Endodermal cell (in vitro differentiated cells): ENCODE measurements around the gene BAZ1B. TPM values are rescaled to one million over a fixed set of nuclear protein-coding genes. Genes with fewer than 3 reads are reported as not detected.

Experiments used
- DNase-seq: peaks from one replicate; pipeline ENCODE4 v3.0.0-alpha.2; 2017
- H3K27ac ChIP-seq: 2 replicates; pipeline ENCODE4 v1.5.1; 2013; ENCODE audit warnings: mild to moderate bottlenecking, low read depth, low read length, moderate library complexity
- H3K27me3 ChIP-seq: 2 replicates; pipeline ENCODE4 v1.6.1; 2013; ENCODE audit warnings: mild to moderate bottlenecking, low read length, moderate library complexity; ENCODE audit not compliant: insufficient read depth, control insufficient read depth, poor library complexity, severe bottlenecking
- H3K36me3 ChIP-seq: 2 replicates; pipeline ENCODE4 v1.7.0; 2013; ENCODE audit warnings: mild to moderate bottlenecking, low read length, moderate library complexity; ENCODE audit not compliant: control insufficient read depth, insufficient read depth
- H3K4me1 ChIP-seq: one replicate; pipeline ENCODE4 v1.7.0; 2013; ENCODE audit warnings: low read length; ENCODE audit not compliant: control insufficient read depth, insufficient read depth
- H3K4me3 ChIP-seq: 2 replicates; pipeline ENCODE4 v1.5.1; 2013; ENCODE audit warnings: mild to moderate bottlenecking, low read length, moderate library complexity
- H3K9ac ChIP-seq: 2 replicates; pipeline ENCODE4 v1.6.1; 2013; ENCODE audit warnings: mild to moderate bottlenecking, low read length, moderate library complexity; ENCODE audit not compliant: poor library complexity, severe bottlenecking; ENCODE audit errors: extremely low read depth
- H3K9me3 ChIP-seq: 2 replicates; pipeline ENCODE4 v1.6.1; 2013; ENCODE audit warnings: mild to moderate bottlenecking, low read length, moderate library complexity; ENCODE audit not compliant: control insufficient read depth
- H3K27ac Mint-ChIP-seq: 2 replicates; pipeline ENCODE4 v1.8.0; 2020; ENCODE audit warnings: mixed read lengths
- H3K27me3 Mint-ChIP-seq: 2 replicates; pipeline ENCODE4 v1.8.0; 2021; ENCODE audit warnings: mild to moderate bottlenecking, mixed read lengths; ENCODE audit not compliant: insufficient read depth
- H3K36me3 Mint-ChIP-seq: 2 replicates; pipeline ENCODE4 v1.8.0; 2020; ENCODE audit warnings: low read depth, mixed read lengths
- H3K4me1 Mint-ChIP-seq: 2 replicates; pipeline ENCODE4 v1.8.0; 2020; ENCODE audit warnings: mixed read lengths
- H3K4me3 Mint-ChIP-seq: 2 replicates; pipeline ENCODE4 v1.8.0; 2020; ENCODE audit warnings: mild to moderate bottlenecking, moderate library complexity, mixed read lengths
- H3K9me3 Mint-ChIP-seq: 2 replicates; pipeline ENCODE4 v1.8.0; 2020; ENCODE audit warnings: mild to moderate bottlenecking, mixed read lengths
- WGBS, 2 experiments: methylation state at CpG; one replicate each; pipeline versions ENCODE4 v1.1.5 to v1.1.7; 2013; ENCODE audit warnings: missing lambda C conversion rate in 2 of 2, mixed read lengths in 1 of 2; ENCODE audit not compliant: insufficient coverage in 1 of 2, insufficient read length in 1 of 2; 5-methylcytosine and 5-hydroxymethylcytosine counted together
- total RNA-seq, 2 donors: library from RNA; stranded (reverse); fragmentation: NEBNext Ultra II Directional in 1 of 2; extraction: Animal tissue kit (Norgen Biotek cat#: 25700) in 1 of 2; gene quantifications; 2 replicates in 1 of 2; 3 replicates in 1 of 2; pipeline ENCODE4 v1.2.1, GENCODE V29; 2021
- TF ChIP-seq, protein P1 (sequence below): fragments of 200-600 bp; sonication (generic); conservative IDR thresholded peaks from 2 replicates; pipeline ENCODE4 v1.5.0; 2021; ENCODE audit warnings: antibody characterized with exemption, mild to moderate bottlenecking

Gene BAZ1B
- total RNA-seq, 2 donors from 2014 or later: 66.4 to 72.1 TPM

DNA sequence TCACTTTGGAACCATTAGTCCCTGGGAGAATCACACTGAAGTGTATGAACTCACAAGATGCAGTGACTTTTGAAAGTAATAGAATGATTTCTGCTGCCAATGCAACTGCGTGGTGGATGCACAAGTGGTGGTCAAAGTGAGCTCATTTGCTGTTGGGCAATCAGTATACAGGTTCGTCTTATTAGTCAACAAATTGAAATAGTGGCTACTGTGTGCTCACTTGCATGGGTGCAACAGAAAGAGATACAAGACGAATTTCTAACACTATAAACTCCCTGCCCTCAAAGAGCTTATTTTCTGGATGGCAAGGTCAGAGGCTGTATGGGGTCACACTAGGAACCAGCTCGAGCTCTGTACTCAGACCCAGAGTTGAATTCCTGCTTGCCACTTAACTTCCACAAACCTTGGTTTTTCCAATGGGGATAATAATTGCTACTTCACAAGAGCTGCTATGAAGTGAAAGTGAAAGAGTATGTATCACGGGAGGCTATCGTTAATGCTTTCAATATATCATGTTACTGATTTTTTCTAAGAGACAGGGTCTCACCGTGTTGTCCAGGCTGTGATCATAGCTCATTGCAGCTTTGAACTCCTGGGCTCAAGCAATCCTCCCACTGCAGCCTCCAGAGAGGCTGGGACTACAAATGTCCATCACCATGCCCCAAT, 43.7 kb upstream of the BAZ1B start:
- Histone ChIP-seq H3K4me3 (no peak overlapping the region), H3K9me3 (no peaks in the 10 kb centered on the region), H3K27ac (no peak overlapping the region), H3K9ac (no peak overlapping the region), H3K27me3 (no peaks in the 10 kb centered on the region), H3K4me1 (no peaks in the 10 kb centered on the region), H3K36me3 (peaks cover 21% of the 10 kb centered on the region)
- Mint-ChIP-seq H3K27ac (no peak overlapping the region), H3K4me1 (no peaks in the 10 kb centered on the region), H3K4me3 (no peak overlapping the region), H3K27me3 (peaks cover 13% of the 10 kb centered on the region), H3K9me3 (no peaks in the 10 kb centered on the region), H3K36me3 (peaks cover 18% of the 10 kb centered on the region)
- TF ChIP-seq, protein P1, sequence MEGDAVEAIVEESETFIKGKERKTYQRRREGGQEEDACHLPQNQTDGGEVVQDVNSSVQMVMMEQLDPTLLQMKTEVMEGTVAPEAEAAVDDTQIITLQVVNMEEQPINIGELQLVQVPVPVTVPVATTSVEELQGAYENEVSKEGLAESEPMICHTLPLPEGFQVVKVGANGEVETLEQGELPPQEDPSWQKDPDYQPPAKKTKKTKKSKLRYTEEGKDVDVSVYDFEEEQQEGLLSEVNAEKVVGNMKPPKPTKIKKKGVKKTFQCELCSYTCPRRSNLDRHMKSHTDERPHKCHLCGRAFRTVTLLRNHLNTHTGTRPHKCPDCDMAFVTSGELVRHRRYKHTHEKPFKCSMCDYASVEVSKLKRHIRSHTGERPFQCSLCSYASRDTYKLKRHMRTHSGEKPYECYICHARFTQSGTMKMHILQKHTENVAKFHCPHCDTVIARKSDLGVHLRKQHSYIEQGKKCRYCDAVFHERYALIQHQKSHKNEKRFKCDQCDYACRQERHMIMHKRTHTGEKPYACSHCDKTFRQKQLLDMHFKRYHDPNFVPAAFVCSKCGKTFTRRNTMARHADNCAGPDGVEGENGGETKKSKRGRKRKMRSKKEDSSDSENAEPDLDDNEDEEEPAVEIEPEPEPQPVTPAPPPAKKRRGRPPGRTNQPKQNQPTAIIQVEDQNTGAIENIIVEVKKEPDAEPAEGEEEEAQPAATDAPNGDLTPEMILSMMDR: no peak
- no peak for DNase-seq
- 89 to 91% methylated on average over 7 of the region's 7 CpGs for WGBS, 2 experiments

DNA sequence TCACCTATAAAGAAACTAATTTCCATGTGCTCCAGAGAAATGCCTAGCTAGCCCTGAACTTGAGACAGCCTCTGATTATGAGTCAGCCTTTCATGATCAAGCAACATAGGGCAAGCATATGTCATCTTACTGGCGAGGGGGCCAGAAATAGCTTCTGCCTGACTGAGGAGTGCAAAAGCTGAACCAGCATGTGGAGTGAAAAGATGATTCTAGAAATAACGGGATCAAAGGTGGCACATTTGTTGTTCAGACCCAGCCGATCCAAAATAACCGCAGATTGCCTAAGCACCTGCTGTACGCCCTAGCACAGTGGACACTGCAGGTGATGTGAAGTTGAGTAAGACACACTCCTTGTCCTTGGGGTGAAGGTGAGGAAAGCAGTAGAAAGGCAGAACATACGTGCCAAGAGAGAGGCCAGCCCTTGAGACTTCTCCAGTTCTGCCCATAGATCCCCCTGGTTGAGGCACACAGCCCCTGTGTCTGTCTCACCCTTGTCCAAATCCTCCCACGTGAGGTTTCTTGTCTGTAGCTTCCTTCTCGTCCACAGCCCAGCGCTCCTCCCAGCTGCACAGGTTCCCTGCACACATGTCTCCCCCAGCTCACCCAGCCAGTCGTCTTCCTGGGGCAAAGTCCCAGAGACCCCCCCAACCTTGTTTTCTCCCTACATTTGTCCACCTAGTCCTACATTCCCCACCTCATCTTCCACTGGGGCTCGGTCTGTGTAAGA, 38.2 kb upstream of the BAZ1B start:
- WGBS, 2 experiments: 79 to 86% methylated on average over 11 of the region's 11 CpGs
- Histone ChIP-seq H3K4me1 (no peaks in the 10 kb centered on the region), H3K9me3 (no peaks in the 10 kb centered on the region), H3K9ac (no peak overlapping the region), H3K27ac (peak overlapping the region; percentile 38), H3K27me3 (no peaks in the 10 kb centered on the region), H3K4me3 (no peak overlapping the region), H3K36me3 (no peaks in the 10 kb centered on the region)
- H3K4me3 Mint-ChIP-seq: no peak overlapping the region
- peaks cover 26% of the 10 kb centered on the region for H3K27me3 Mint-ChIP-seq
- no peaks in the 10 kb centered on the region for H3K9me3 Mint-ChIP-seq
- H3K4me1 Mint-ChIP-seq: peaks cover 9% of the 10 kb centered on the region
- DNase-seq: no peak
- H3K36me3 Mint-ChIP-seq: peaks cover 2% of the 10 kb centered on the region
- TF ChIP-seq, protein P1: no peak
- no peak overlapping the region for H3K27ac Mint-ChIP-seq

DNA sequence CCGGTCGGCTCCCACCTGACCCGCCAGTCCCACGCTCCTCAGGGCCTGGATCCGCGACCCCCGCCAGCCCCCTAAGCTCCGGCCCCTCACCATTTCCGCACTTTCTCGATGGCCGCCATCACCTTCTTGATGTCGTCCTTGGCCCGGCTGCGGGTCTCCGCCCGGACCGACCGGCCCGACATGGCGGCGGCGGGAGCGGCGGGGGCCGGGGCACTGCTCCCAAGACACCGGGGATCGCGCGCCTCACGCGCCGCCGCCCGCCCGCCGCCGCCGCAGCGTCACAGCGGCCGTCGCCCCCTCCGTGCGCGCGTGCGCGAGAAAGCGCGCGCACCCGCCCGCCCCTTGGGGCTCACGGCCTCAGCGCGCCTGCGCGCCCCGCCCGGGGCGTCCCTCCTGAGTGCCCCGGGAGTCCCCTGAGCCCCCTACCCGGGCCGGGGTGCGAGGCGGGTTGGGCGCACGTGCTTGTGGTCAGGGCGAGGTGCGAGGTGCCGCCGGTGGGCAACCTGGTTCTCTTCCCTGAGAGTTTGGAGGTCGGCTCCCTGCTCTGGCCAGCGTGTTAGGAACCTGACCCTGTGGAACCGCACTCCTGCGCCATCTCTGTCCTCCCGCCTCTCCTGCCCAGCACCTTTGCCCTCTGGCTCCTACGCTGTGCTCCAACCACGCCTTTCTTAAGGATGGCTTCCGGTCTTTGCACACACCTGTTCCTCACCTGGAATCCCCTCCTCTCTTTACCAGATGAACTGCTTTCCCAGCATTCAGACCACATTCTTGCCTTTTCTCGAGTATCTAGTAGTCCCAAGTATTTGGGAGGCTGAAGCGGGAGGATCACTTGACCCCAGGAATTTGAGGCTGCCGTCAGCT, 35.5 kb upstream of the BAZ1B start, which contains the start of gene BCL7B:
TSS of gene BCL7B (minus strand) at position 294 of the 861 bp plus-strand sequence. CDS start at position 182, 112 bp downstream.
- Mint-ChIP-seq H3K4me1 (peaks cover 11% of the 10 kb centered on the region), H3K9me3 (no peaks in the 10 kb centered on the region), H3K27me3 (peaks cover 26% of the 10 kb centered on the region), H3K4me3 (peak within 1 kb of the TSS; percentile 77), H3K27ac (peak within 1 kb of the TSS; percentile 94), H3K36me3 (peaks cover 10% of the 10 kb centered on the region)
- Histone ChIP-seq H3K27me3 (no peaks in the 10 kb centered on the region), H3K9me3 (no peaks in the 10 kb centered on the region), H3K27ac (peak within 1 kb of the TSS; percentile 99), H3K36me3 (peaks cover 8% of the 10 kb centered on the region), H3K4me1 (no peaks in the 10 kb centered on the region), H3K9ac (peak within 1 kb of the TSS; percentile 88), H3K4me3 (peak within 1 kb of the TSS; percentile 97)
- TF ChIP-seq, protein P1: no peak
- WGBS, 2 experiments: 6 to 21% methylated on average over 22 to 83 of the region's 83 CpGs
- peak; percentile 88 for DNase-seq
